Activated CD8-positive, alpha-beta memory T cell treated with anti-CD3 and anti-CD28 coated beads, Interleukin-2, amount 50 U/mL, for 4 hours (primary cell): ENCODE data around the gene ADCY7.
"Not testable (repeated sequence)": the region's sequence is repeated elsewhere in the genome, so short reads cannot be mapped to it uniquely, and the experiment has no call there.

Experiments
- DNase-seq: peaks from one replicate; pipeline ENCODE4 v3.0.0-alpha.2; 2020

The ADCY7 gene

DNA sequence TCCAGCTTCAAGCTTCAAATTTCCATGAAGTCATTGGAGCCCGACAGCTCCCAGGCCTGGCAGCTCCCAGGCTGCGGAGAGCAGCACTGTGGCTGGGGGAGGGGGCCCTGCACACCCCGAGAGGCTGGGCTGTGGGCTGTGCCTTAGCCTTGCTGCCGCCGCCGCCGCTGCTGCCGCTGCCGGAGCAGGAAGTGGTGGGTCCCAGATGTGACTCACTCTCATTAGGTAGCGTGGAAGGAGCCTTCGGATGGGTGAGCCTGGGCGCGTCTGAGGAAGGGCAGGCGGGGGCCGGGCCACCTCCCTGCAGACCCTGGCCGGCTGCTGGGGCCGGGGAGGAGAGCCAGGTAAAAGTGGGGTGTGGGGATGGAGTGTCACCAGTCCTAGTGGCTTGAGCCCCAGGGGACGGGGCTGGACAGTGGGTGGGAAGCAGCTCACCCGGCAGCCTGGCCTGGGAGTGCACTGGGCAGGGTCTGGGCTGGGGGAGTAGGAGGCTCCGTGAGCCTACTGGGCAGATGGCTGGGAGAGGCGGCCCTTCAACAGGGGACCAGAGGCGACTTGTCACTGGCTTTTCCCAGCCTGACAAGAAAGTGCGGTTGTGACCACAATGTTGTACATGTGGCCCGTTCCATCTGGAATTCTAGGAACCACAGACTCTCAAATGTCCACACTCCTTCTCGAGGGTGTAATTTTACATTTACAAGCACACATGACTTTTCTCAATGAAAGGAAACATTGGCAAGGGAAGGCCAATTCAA, at the start of gene ADCY7:
Gene ADCY7 (plus strand): TSS at position 215 of the 755 bp plus-strand sequence. CDS start 21,629 bp downstream, outside the sequence.
- DNase-seq, result peak; percentile 83

GRCh38 chr16:50219402-50219975, 46.9 kb upstream of the ADCY7 start:
- DNase-seq, result no peak

GRCh38 chr16:50224286-50224685, 42.1 kb upstream of the ADCY7 start:
- no peak for DNase-seq

DNA sequence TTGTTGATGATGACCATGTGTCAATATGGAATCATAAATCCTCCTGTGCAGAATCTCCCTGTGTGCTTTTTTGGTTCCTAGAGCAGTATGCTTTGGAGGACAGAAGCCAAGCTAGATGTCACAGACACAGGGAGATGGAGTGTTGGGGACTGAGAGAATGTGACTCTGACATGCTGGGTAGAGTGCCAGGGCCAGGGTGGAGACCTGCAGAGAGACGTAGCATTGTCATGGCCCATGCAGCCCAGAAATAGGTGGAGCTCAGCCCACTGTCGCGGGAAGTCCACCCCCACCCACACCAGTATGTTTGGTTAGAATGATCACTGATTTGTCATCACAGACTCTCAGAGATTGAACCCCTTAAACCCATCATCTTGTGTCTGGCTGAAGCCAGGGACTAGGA, 39.2 kb upstream of the ADCY7 start:
- no peak for DNase-seq

- no peak for DNase-seq
Measured at GRCh38 chr16:50227665-50228064, 38.7 kb upstream of the ADCY7 start.

DNA sequence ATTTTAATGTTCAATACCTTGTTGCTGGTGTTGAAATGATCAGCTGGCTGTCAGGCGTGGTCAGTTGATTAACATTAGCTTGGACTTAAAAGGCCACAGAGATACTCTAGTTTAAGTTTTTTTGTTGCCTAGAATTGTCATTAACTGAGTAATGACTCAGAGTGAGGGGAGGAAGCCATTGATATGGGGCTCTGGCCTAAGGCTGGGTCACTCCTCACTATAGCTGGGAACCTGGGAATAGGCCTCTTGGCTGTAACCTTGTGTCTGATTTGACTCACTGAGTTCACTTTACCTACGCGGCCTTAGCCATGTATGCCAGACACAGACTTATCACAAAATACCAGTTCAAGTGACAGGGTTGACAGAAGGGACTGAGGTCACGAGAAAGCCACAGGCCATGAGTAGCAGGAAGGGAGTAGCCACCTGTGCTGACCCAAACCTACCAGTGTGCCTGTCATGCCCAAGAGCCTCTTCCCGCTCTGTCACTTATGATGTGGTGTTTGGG, 37.9 kb upstream of the ADCY7 start:
- DNase-seq, result no peak

GRCh38 chr16:50229149-50229726, 37.1 kb upstream of the ADCY7 start:
- no peak for DNase-seq

DNA sequence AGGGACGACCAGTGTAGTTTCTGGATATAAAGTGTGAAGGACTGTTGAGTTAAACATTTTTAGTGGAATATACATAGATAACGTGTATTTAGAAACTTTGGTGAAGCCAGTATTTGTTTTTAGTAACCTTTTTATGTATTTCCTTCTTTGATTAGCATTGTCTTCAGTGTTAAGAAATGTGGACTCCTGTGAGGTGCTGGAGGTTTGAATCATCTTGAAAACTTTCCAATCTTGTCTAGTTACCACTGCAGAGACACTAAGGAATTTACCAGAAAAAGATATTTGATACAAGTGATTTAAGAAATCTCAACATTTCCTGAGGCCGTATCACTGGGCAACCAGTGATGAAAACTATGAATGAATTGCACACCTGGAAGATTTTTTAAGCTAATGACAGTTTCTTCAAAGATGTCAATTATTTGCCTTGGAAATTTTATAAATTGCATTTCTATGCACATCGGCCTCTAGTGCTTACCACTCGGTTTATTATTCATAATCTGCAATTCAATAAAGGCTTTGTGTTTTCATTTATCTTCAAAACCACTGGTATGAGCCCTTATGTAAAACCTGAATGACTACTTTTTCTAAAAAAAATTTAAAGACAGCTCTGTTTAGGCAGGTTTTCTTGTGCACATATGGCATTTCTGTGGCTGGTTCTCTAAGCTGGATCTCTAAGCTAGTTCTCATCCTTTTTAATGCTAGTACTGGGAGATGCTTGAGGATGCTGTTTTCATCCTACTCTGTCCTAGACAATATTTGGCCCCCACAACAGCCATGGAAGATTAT, 31.4 kb upstream of the ADCY7 start:
- no peak for DNase-seq

- DNase-seq, result no peak
Measured at GRCh38 chr16:50235581-50235980, 30.8 kb upstream of the ADCY7 start.

- no peak for DNase-seq
Measured at GRCh38 chr16:50238314-50238713, 28.0 kb upstream of the ADCY7 start.

GRCh38 chr16:50238868-50239301, 27.5 kb upstream of the ADCY7 start:
- no peak for DNase-seq

GRCh38 chr16:50243024-50243423, 23.3 kb upstream of the ADCY7 start:
- DNase-seq, result not testable (repeated sequence)

- DNase-seq, result no peak
Measured at GRCh38 chr16:50244140-50244503, 22.2 kb upstream of the ADCY7 start.

DNA sequence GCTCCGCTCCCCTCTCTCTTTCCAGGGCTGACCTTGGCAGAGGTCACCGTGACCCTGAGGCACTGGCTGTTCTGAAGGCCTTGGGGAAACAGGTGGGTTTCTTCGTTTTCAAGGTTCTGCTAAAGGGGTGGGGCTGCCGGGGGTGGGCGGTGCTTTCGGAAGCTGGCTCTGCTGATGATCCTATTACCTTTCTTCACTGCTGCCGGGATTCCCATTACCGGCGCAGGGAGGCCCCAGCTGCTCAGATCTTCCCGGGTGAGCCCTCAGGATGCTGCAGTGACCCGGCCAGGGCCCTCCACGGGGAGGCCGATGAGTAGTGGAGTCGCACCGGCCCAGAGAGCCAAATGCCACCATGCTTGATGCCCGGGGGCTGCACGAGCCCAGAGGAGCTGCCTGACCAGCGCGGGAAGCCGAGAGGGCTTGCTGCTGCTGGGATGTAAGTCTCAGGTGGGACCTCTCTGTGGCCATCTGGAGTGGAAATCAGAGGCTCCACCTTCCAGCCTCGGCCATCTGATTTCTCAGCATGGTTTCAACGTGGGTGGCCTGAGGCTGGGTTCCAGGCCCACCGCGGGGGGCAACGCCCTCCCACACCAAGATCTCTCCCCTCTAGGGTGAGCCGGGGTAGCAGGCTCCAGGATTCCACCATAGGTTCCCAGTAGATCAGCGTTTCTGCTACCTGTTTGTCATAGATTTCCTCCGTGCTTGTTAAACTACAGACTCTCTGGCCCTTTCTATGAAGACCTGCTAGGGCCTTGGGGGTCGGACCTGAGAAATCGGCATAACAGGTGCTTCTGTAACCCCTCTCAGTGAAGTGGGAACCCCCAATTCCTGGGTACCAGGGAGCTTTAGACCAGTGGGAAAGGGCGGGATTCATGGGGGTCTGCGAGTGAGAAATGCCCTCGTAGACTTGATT, 21.6 kb upstream of the ADCY7 start:
- DNase-seq, result no peak

DNA sequence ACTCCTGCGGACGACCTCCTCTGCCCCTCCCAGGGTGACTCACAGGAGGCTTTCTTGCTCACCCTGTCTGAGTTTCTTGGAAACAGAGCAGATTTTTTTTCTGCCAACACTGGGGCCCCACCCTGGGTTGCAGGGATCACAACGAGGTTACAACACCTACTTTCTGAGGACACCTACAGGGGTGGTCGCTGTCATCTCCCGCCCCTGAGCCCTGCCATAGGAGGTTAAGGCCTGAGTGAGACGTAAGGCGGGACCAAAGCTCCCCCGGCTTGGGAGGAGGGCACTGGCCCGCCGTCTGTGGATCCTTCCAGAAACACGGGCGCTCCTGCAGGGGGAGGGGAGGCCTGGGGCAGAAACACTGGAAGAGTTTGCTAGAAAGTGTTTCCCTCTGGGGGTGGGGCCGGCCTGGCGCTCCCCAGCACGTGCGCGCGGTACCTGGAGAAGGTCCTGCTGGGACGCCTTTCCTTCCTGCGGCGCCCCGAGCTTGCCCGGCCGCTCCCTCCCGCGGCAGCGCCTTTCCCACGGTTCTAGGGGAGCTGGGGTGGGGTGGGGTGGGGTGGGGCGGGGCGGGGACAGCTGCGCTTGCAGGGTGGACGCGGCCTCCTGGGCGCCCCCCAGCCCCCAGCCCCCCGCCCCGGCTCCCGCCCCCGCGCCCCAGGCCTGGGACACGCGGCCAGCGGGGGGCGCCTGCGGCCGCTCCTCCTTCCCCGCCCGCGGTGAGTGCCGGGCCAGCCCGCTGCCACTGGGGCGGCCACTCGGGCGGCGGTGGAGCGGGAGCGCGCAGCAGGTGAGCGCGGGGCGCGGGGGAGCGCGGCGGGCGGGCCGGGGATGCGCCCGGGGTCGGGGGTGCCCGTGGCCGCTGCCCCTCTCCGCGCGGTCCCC, 20.7 kb upstream of the ADCY7 start:
- DNase-seq, result peak; percentile 72

DNA sequence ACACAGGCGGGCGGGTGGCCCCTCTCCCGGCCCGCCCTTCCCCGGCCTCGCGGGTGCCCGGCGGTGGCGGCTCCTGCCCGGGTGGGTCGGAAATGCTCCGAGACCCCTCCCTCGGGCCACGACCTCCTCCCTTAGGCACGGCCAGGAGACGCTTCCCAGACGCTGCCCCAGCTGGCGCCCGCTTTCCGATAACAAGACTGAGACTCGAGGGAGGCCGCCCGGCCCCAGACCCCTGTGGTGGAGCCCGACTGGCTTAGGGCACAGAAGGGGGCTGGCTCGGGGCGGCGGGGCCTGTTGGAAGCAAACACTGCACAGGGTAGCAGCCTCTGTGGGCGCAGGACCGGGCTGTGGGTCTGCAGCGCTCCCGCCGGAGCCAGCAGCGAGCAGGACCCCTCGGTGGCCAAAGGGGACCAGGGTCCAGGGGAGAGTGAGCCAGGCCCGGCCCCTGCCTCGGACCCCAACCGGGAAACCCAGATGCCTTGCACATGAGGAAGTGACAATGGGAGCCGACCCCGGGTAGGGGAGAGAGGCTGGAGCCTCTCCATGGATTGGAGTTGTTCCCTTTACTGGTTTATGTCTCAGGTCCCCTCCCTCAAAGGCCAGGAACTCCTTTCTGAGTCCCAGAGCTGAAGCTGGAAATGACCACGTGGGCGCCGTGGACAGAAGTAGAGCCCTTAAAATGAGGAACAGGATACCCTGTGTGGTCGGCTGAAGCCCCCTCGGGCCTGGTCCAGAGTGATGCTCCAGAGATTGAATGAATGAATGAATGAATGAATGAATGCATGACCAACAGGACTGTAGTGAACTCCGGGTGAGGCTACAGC, 19.8 kb upstream of the ADCY7 start:
- no peak for DNase-seq

GRCh38 chr16:50247123-50247905, 19.0 kb upstream of the ADCY7 start:
- no peak for DNase-seq

- DNase-seq, result no peak
Measured at GRCh38 chr16:50247906-50248608, 18.3 kb upstream of the ADCY7 start.

DNA sequence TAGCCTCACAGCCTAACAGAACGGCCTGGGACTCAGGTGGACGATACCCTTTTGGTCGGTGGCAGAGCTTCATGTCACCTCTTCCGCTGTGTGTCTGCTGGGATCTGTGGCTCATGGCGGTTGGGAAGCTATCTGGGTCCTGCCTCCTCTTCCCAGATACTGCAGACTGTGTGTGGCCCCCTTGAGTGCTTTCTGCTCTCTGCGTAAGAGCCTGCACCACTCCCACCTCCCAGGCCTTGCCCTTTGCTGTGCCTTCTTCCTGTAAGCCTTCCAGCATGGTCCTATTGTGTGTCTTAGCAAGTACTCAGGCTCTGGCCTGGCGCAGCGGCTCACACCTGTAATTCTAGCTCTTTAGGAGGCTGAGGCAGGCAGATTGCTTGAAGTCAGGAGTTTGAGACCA, 17.5 kb upstream of the ADCY7 start:
- no peak for DNase-seq
